T-helper 2 cell treated with Interferon-gamma antibody and Interleukin-4, amounts not matched to agents 100 ng/mL and 5 ng/mL, for 36 hours (primary cell): ENCODE measurements around the gene KRTAP22-1. TPM values are rescaled to one million over a fixed set of nuclear protein-coding genes. Genes with fewer than 3 reads are reported as not detected.

Source experiments
- intact Hi-C: fragments of 100-400 bp; cut with micrococcal nuclease; formaldehyde crosslinking; loops from one replicate; pipeline ENCODE4 v1.15.1; 2023
- total RNA-seq: library from RNA; stranded (reverse); gene quantifications from 2 replicates; pipeline ENCODE4 v1.2.3, GENCODE V29; 2022

Gene KRTAP22-1
- total RNA-seq, 1 donor from 2014 or later = not detected

DNA sequence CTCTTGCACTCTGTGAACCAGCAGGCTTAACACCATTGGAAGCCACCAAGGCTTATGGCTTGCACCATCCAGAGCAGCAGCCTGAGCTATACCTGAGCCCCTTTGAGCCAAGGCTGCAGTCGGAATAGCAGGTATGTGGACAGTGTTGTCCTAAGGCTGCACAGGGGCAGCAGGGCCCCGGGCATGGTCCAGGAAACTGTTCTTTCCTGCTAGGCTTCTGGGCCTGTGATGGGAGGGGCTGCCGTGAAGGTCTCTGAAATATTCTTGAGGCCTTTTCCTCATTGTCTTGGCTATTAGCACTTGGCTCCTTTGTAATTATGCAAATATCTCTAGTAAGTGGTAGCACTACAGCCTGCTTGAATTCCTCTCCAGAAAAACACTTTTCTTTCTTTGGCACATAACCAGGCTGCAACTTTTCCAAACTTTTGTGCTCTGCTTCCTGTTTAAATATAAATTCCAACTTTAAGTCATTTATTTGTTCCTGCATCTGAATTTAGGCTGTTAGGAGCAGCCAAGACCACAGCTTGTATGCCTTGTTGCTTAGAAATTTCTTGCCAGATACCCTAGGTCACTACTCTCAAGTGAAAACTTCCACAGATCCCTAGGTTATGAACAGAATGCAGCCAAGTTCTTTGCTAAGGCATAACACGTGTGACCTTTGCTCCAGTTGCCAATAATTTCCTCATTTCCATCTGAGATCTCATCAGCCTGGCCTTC lies 24.7 kb downstream of the KRTAP22-1 start:
- intact Hi-C loops = no loop called here

DNA sequence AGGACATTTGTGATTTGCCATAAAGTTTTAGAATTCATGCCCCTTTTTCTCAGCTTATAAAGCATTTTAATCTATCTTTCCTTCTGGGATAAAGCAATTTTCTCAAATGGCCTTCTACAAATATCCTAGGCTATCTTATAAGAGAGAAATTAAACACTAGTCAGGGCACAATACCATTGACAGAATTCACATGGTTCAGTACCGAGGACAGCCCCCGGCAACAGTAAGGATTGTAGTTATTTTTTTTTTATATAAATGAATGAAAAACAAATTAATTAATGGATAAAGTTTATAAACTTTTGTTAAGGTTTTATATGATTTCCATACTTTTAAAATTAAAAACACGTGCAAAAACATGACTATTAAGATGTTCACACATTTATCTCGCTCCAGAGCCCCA lies 27.2 kb downstream of the KRTAP22-1 start:
- intact Hi-C loops = no loop called here

DNA sequence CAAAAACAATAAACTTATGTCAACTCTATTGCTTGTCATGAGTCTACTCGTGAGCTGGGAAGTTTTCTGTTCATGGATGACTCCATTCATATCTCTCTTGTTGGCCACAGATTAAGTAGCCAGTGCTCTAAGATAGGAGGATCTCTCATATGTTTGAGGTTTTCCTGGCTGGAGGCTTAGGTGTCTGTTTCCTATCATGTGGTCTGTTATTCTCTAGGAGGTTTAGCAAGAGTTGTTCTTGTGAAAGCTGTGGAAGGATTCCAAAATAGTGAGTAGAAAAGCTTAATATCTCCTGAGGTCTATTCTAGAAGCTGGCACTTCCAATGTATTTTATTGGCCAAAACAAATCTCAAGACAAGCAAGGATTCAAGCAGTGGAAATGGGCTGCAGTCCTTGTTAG lies 28.3 kb downstream of the KRTAP22-1 start:
- intact Hi-C loops = no loop called here

- intact Hi-C loops = no loop called here
Observed at GRCh38 chr21:30634906-30635305, 34.0 kb downstream of the KRTAP22-1 start, which contains the start of gene KRTAP20-2. Gene KRTAP20-2 (plus strand): TSS chr21:30635206. CDS start chr21:30635264, 58 bp downstream.

DNA sequence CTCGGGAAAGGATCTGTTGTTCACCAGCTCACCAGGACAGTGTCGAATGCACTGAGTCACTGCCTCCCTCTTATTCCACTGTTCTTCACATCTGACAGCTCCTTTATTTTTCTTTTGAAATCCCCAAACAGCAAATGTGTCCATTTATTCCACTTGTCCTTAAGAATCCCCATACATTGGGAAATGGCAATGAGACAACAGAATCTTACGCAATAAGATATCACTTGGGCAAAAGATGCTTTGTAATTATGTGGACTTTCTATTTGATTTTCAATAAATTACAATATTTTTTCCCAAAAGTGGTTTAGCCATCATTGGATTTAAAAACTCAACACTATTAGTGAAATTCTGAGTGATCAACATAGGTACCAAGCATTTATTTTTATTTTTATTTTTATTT lies 37.8 kb downstream of the KRTAP22-1 start:
- intact Hi-C loops = no loop called here

DNA sequence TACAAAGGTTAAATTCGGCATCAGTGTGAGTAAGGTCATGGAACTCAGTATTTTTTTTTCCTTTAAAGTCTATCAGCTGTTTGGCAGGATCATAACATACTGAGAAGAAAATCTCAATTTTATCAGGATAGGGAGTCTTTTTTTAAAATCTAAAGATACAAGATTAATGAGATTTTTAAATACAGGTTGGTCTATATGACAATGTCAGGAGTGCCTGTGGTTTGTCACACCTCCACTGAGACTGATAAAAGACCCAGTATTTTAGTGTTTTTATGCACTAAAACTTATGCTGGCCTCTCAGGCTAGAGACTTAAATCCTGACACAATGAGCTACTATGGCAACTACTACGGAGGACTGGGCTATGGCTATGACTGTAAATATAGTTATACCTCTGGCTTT lies 41.7 kb downstream of the KRTAP22-1 start, which contains the start of gene KRTAP20-3:
KRTAP20-3 (plus strand) TSS at position 301 of the 400 bp plus-strand sequence.
- intact Hi-C loops = no loop called here

DNA sequence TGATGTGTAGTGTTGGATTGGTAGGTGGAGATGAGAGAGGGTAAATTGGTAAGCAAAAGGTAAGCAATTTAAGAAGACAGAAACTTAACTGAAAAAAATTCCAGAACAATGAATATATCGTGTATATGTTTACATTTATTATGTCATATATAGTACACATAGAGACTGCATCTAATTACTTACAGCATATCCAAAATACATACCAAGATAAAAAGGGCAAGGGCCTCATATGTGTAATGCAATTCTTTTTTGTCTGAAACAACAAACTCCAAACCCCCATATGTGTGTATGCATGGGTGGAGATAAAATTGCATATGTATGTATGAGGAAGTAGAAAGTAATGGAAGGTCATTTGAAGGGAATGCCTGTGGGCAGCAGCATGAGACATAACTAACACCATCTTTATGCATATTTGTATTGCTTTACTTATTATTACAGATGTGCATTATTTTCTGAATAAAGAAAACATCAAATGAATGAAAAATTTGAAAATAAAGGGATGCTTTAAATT lies 46.1 kb downstream of the KRTAP22-1 start:
- intact Hi-C loops = no loop called here

Other genes with a start within 250 kb of the KRTAP22-1 start
- not detected in 2 replicates for gene KRTAP13-2, start 228.8 kb upstream of the KRTAP22-1 start, total RNA-seq
- gene KRTAP13-1, start 205.1 kb upstream of the KRTAP22-1 start, total RNA-seq = not detected in 2 replicates
- not detected in 2 replicates for gene KRTAP13-3, start 175.2 kb upstream of the KRTAP22-1 start, total RNA-seq
- not detected in 2 replicates for gene KRTAP13-4, start 170.9 kb upstream of the KRTAP22-1 start, total RNA-seq
- not detected in 2 replicates for gene KRTAP15-1, start 160.8 kb upstream of the KRTAP22-1 start, total RNA-seq
- gene KRTAP19-1, start 120.7 kb upstream of the KRTAP22-1 start, total RNA-seq = not detected in 2 replicates
- gene KRTAP19-2, start 113.7 kb upstream of the KRTAP22-1 start, total RNA-seq = not detected in 2 replicates
- not detected in 2 replicates for gene KRTAP19-3, start 109.1 kb upstream of the KRTAP22-1 start, total RNA-seq
- gene KRTAP19-4, start 103.9 kb upstream of the KRTAP22-1 start, total RNA-seq = not detected in 2 replicates
- gene KRTAP19-5, start 98.9 kb upstream of the KRTAP22-1 start, total RNA-seq = not detected in 2 replicates
- gene KRTAP19-6, start 59.2 kb upstream of the KRTAP22-1 start, total RNA-seq = not detected in 2 replicates
- not detected in 2 replicates for gene KRTAP19-7, start 39.8 kb upstream of the KRTAP22-1 start, total RNA-seq
- gene KRTAP22-2, start 10.7 kb upstream of the KRTAP22-1 start, total RNA-seq = not detected in 2 replicates
- gene KRTAP6-3, start 8.6 kb upstream of the KRTAP22-1 start, total RNA-seq = not detected in 2 replicates
- gene KRTAP6-2, start 2.2 kb upstream of the KRTAP22-1 start, total RNA-seq = not detected in 2 replicates
- not detected in 2 replicates for gene KRTAP6-1, start 12.8 kb downstream of the KRTAP22-1 start, total RNA-seq
- not detected in 2 replicates for gene KRTAP20-1, start 15.3 kb downstream of the KRTAP22-1 start, total RNA-seq
- not detected in 2 replicates for gene KRTAP20-4, start 19.5 kb downstream of the KRTAP22-1 start, total RNA-seq
- gene KRTAP20-2, start 34.1 kb downstream of the KRTAP22-1 start, total RNA-seq = not detected in 2 replicates
- not detected in 2 replicates for gene KRTAP20-3, start 41.8 kb downstream of the KRTAP22-1 start, total RNA-seq
- not detected in 2 replicates for gene KRTAP21-3, start 117.7 kb downstream of the KRTAP22-1 start, total RNA-seq
- gene KRTAP21-2, start 146.2 kb downstream of the KRTAP22-1 start, total RNA-seq = not detected in 2 replicates
- gene KRTAP21-1, start 154.3 kb downstream of the KRTAP22-1 start, total RNA-seq = not detected in 2 replicates
- not detected in 2 replicates for gene KRTAP8-1, start 212.2 kb downstream of the KRTAP22-1 start, total RNA-seq
- gene KRTAP7-1, start 228.7 kb downstream of the KRTAP22-1 start, total RNA-seq = not detected in 2 replicates